ENCODE data around the gene SNRPF. TPM values are rescaled to one million over a fixed set of nuclear protein-coding genes. Genes with fewer than 3 reads are reported as not detected.
"Not testable (repeated sequence)": the region's sequence is repeated elsewhere in the genome, so short reads cannot be mapped to it uniquely, and the experiment has no call there.

SNRPF gene
- 20.6 and 33.8 TPM in 2 replicates for total RNA-seq (2014; rRNA removed; shearing (Covaris generic))

- peak; percentile 96 for DNase-seq (ENCODE audit: low read depth)
These were observed at the start of gene SNRPF for GRCh38 chr12:95858451-95859343. Gene SNRPF, plus strand, starts transcription at chr12:95858952. Its CDS starts 122 bp downstream, at chr12:95859074.

- DNase-seq (ENCODE audit: low read depth): no peak
These were observed 49.6 kb upstream of the SNRPF start for GRCh38 chr12:95809000-95809680.

DNA sequence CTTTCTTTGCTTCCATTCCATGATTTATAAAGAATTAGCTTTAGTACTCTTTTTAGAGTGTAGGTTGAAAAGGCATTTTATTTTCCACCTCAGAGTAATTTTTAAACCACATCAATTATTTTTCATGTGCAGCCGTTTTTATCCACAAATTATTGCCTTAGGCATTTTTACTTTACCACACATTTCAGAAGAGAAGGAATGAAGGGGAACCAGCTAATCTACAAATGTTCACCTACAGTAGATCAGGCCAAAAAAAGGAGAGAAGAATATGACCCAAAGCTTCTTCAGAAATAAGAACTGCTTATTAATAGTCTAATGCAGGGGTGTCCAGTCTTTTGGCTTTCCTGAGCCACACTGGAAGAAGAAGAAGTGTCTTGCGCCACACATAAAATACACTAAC, 48.3 kb upstream of the SNRPF start:
- no peak for DNase-seq (ENCODE audit: low read depth)

GRCh38 chr12:95812155-95812554, 46.6 kb upstream of the SNRPF start:
- not testable (repeated sequence) for DNase-seq (ENCODE audit: low read depth)

DNA sequence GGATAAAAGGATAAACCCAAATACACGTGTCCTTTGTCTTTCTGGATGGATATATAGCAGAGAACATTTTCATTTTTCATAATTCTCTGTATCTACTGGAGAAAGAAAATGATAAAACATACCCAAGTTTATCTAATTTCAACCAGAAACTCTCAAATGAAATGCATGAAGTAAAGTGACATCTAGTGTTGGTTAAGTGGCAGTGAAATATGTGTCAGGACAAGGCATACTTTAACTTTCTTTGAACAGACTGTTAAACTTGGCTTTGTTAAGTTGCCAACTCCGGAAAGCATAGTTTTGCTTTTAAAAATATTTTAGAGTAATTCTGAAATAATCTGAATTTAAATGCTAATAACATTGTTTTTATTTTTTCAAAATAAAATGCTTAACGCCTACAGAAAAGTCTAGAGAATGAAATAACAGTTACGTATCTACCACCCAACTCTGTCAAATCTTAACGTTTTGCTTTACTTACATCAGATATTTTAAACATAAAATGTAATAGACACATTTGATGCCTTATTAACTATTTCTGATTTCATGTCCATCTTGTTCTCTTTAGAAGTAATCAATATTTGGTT, 43.0 kb upstream of the SNRPF start:
- DNase-seq (ENCODE audit: low read depth): peak; percentile 55

GRCh38 chr12:95820096-95820703, 38.6 kb upstream of the SNRPF start:
- DNase-seq (ENCODE audit: low read depth): peak; percentile 55

DNA sequence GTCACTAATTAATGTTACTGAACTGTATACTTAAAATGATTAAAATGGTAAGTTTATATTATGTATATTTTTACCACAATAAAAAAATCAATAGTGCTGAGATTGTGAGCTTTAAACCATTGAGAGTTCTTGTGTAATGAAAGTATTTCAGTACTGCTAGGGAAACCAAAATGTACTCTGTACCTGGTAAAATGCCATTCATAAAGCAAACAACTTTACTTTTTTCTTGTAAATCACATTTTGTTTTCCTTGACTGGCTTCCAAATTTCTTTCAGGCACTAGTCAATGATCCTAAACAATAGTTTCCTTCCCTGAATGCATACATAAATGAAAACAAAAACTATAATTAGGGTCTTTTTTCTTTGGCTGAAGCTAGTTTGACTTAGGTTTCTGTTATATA, 29.4 kb upstream of the SNRPF start:
- no peak for DNase-seq (ENCODE audit: low read depth)

DNA sequence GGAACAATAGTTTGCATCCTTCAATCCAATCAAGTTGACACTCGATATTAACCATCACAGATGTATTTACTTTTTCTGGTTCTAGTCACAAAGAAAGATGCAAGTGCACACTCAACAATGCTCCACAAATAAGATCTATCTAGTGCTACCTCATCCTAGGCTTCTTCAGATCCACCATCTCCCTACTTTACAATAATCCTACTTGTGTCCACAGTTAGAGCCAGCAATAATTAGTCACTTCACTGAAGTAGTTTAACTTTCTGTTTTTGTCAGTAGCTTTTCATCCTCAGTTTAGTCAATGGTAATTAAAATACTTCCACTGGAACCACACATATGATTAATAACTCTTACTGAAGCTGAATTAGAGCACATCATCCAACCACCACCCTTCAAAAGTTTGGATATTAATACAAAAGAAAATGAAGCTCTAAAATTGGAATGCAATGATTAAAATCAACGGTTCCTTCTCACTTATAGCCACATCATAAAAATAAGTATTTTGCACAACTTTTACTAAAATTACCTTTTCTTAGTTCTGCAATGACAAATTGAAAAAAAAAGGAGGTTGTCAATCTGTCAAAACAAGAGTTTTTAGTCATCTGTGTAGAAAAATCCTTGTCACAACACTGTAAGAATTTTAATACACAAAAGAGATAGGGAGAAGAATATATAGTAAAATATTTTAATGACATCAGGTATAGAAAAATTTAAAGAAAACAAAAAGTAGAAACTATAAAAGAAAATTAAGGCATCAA, 28.2 kb upstream of the SNRPF start:
- no peak for DNase-seq (ENCODE audit: low read depth)

- DNase-seq (ENCODE audit: low read depth): no peak
These were observed 24.2 kb upstream of the SNRPF start for GRCh38 chr12:95834572-95834971.

- DNase-seq (ENCODE audit: low read depth): peak; percentile 76
These were observed 22.6 kb upstream of the SNRPF start for GRCh38 chr12:95836185-95836609.

DNA sequence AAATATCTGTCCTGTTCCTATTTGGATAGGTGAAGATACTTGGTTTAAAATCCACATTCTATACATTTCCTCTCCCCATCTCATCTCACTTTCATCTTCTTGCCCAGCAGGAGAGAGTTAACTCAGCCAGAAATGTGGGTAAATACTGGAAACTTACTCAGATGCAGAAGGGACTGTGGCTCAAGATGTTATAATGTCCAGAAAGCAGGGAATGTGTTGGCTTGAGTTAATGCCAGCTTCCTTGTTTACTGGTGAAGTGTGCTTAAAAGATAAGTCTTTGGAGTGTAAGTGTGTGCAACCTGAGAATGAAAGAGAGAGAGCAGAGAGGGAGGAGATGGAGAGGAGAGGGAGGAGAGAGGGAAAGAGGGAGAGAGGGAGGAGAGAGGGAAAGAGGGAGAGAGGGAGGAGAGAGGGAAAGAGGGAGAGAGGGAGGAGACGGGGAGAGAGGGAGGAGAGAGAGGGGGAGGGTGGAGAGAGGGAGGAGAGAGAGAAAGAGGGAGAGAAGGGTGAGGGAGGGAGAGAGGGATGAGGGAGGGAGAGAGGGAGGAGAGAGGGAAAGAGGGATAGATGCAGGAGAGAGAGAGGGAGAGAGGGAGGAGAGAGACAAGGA, 22.0 kb upstream of the SNRPF start:
- peak; percentile 66 for DNase-seq (ENCODE audit: low read depth)

DNA sequence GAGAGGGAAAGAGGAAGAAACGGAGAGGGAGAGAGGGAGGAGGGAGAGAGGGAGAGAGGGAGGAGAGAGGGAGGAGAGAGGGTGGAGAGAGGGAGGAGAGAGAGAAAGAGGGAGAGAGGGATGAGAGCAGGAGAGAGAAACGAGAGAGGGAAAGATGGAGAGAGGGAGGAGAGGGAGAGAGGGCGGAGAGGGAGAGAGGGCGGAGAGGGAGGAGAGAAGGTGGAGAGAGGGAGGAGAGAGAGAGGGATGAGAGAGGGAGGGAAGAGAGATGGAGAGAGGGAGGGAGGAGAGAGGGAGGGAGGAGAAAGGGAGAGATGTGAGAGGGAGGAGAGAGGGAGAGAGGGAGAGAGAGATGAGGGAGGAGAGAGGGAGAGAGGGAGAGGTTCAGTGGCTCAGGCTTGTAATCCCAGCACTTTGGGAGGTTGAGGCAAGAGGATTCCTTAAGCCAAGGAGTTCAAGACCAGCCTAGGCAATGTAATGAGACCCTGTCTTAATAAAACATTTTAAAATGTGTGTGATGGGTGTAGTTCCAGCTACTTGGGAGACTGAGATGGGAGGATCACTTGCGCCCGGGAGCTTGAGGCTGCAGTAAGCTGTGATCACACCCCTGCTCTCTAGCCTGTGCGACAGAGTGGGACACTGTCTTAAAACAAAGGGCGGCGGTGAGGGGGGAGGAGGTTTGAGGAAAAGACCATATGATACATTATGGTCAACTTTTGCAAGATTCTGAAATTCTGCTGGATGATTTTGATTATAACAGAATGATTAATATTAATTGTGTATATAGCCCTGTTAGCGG, 21.3 kb upstream of the SNRPF start:
- DNase-seq (ENCODE audit: low read depth): no peak

DNA sequence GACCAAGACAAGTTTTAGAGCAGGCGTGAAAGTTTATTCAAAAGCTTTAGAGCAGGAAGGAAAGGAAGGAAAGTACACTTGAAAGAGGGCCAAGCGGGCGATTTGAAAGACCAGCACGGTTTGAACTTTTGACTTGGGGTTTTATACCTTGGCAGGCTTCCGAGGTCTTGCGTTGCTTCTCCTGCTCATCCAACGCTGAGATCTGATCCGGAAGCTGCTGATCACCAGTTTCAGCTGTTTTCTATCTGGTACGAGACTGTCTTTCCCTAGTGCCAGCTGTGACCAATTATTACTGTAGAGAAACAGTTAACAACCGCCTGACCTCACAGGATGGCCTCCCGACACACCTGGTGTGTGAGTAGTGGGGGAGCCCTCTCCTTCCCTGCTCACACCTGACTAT, 20.6 kb upstream of the SNRPF start:
- peak; percentile 91 for DNase-seq (ENCODE audit: low read depth)

DNA sequence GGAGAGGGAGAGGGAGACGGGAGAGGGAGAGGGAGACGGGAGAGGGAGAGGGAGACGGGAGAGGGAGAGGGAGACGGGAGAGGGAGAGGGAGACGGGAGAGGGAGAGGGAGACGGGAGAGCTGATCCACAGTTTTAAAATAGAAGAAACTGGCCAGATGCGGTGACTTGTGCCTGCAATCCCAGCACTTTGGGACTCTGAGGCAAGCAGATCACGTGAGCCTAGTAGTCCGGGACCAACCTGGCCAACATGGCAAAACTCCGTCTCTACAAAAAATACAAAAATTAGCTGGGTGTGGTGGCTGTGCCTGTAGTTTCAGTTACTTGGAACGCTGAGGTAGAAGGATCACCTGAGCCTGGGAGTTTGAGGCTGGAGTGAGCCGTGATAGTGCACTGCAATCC, 16.3 kb upstream of the SNRPF start:
- DNase-seq (ENCODE audit: low read depth): peak; percentile 18

DNA sequence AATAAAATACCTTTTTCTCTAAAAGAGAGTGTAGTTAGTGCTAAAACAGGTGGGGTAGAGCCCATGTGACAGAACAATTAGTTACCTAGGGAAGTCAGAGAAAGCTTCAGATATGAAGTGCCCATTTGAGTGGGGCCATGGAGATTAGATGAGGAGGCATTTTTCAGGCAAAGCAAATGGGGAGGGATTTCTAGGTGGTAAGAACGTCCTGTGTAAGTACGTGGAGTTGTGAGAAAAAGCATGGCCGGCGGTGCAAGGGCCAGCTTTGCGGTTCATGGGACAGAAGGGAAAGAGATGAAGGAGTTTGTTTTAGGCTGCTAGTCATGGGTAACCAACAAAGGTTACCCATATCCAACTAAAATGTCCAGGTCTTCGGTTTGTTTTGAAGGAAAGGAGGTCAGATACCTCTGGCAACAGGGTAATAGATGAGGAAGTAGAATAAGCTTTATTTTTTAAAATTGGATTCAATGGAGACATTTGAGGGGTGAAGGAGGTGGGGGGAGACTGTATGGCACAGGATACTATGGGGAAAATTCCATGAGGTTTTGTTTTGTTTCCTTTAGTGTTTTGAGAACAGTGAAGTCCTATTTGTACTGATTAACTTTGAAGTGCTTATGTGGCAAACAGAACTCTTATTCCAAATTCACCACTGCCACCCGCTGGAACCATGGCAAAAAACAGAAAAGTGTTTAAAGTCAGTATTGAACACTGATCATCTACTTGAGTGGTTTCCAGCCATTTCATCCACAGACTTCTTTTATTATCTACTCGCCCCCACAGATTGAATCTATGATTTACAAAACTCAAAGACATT, 10.0 kb upstream of the SNRPF start:
- peak; percentile 54 for DNase-seq (ENCODE audit: low read depth)

DNA sequence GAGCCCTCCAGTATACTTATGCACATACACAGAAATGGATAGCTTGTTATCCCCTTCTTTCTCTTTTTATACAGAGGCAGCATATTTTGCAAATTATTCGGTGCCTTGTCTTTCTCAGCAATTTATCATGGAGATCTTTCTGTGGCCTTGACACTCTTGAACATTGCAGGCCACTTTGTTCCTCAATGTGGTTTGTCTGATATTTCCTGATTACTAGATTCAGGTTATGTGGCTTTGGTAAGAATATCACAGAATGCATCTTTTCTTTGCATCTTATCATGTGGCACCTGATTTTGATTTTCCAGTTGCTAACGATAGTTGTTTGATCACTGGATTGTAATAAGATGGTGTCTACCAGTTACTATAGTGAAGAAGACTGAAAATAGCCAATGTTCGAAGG, 7.1 kb upstream of the SNRPF start:
- no peak for DNase-seq (ENCODE audit: low read depth)

GRCh38 chr12:95852133-95852532, 6.6 kb upstream of the SNRPF start:
- no peak for DNase-seq (ENCODE audit: low read depth)

GRCh38 chr12:95857156-95857555, 1.6 kb upstream of the SNRPF start:
- peak; percentile 21 for DNase-seq (ENCODE audit: low read depth)

DNA sequence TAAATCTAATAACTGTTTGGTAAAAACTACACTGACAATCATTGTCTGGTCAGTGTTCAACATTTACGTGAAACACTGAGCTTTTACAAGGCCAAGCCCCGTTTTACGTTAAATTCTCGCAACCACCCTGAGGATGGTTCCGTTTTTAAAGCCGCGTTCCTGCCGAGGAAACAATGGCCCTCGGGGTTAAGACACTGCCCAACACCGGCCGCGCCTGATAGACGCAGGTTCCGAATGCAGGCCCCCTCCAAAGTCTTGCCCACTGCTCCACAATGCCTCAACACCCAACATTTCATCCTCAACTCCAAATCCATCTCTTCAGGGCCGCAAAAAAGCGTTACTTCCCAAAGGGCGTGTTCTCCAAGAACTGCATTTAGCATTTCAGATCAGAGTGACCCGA, 953 bp upstream of the SNRPF start:
- peak; percentile 13 for DNase-seq (ENCODE audit: low read depth)
